HEK293 (cell line): Measurements from ENCODE around the gene LGR5.

Source experiments
- CTCF ChIP-seq: fragments of 450-650 bp; formaldehyde crosslinking; IDR thresholded peaks from 2 replicates; pipeline ENCODE4 v1.5.1; 2016; ENCODE audit warnings: missing biosample characterization, missing genetic modification characterization
- TCF7L2 ChIP-seq: IDR thresholded peaks from 2 replicates; pipeline ENCODE4 v1.6.1; 2011; ENCODE audit warnings: low read depth, mild to moderate bottlenecking, inconsistent platforms, low read length, moderate library complexity, borderline replicate concordance

- TF ChIP-seq TCF7L2: no peak
- no peak for TF ChIP-seq CTCF
These were observed 141.6 kb downstream of the LGR5 start for GRCh38 chr12:71581206-71581605.
